Neural cell (in vitro differentiated cells): ENCODE data around the gene ELOB.

Experiments
- CTCF ChIP-seq: fragments of 450-650 bp; IDR thresholded peaks from 2 replicates; pipeline ENCODE4 v1.5.1; 2014; ENCODE audit warnings: antibody characterized with exemption, mild to moderate bottlenecking, moderate library complexity; ENCODE audit not compliant: poor library complexity, severe bottlenecking
- EP300 ChIP-seq: fragments of 450-650 bp; conservative IDR thresholded peaks from 2 replicates; pipeline ENCODE4 v1.6.1; 2014; ENCODE audit warnings: antibody characterized with exemption, mild to moderate bottlenecking, moderate library complexity; ENCODE audit not compliant: poor library complexity, severe bottlenecking
- EZH2 ChIP-seq: fragments of 200-600, 300-800 bp; shearing (Covaris generic), sonication (generic); IDR thresholded peaks from 2 replicates; pipeline ENCODE4 v1.6.1; 2014; ENCODE audit warnings: antibody characterized with exemption, low read length, borderline replicate concordance, mild to moderate bottlenecking; ENCODE audit not compliant: insufficient read depth, poor library complexity, severe bottlenecking
- POLR2AphosphoS5 ChIP-seq: IDR thresholded peaks from 2 replicates; pipeline ENCODE4 v1.6.1; 2012
- SMC3 ChIP-seq: fragments of 450-650 bp; conservative IDR thresholded peaks from 2 replicates; pipeline ENCODE4 v1.6.1; 2014; ENCODE audit warnings: antibody characterized with exemption, mild to moderate bottlenecking, moderate library complexity; ENCODE audit not compliant: poor library complexity
- TF ChIP-seq, protein P1 (sequence below): IDR thresholded peaks from 2 replicates; pipeline ENCODE4 v1.6.1; 2012; ENCODE audit warnings: borderline replicate concordance

GRCh38 chr16:2784358-2785100, 7.4 kb upstream of the ELOB start:
- TF ChIP-seq EP300 (no peak), CTCF (no peak), EZH2 (no peak), SMC3 (no peak), POLR2AphosphoS5 (no peak)
- TF ChIP-seq, protein P1, sequence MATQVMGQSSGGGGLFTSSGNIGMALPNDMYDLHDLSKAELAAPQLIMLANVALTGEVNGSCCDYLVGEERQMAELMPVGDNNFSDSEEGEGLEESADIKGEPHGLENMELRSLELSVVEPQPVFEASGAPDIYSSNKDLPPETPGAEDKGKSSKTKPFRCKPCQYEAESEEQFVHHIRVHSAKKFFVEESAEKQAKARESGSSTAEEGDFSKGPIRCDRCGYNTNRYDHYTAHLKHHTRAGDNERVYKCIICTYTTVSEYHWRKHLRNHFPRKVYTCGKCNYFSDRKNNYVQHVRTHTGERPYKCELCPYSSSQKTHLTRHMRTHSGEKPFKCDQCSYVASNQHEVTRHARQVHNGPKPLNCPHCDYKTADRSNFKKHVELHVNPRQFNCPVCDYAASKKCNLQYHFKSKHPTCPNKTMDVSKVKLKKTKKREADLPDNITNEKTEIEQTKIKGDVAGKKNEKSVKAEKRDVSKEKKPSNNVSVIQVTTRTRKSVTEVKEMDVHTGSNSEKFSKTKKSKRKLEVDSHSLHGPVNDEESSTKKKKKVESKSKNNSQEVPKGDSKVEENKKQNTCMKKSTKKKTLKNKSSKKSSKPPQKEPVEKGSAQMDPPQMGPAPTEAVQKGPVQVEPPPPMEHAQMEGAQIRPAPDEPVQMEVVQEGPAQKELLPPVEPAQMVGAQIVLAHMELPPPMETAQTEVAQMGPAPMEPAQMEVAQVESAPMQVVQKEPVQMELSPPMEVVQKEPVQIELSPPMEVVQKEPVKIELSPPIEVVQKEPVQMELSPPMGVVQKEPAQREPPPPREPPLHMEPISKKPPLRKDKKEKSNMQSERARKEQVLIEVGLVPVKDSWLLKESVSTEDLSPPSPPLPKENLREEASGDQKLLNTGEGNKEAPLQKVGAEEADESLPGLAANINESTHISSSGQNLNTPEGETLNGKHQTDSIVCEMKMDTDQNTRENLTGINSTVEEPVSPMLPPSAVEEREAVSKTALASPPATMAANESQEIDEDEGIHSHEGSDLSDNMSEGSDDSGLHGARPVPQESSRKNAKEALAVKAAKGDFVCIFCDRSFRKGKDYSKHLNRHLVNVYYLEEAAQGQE = no peak
